GM20000 (cell line): ENCODE measurements around the gene ENKD1.

Experiments used
- DNase-seq: peaks from one replicate; pipeline ENCODE4 v3.0.0; 2012; ENCODE audit warnings: low spot score
- TF ChIP-seq, protein P1 (sequence below): IDR thresholded peaks from 2 replicates; pipeline ENCODE4 v1.5.1; 2012; ENCODE audit warnings: mild to moderate bottlenecking, control low read depth; ENCODE audit errors: extremely low read depth, missing control alignments

ENKD1 gene

GRCh38 chr16:67661886-67662652 lies 4.5 kb downstream of the ENKD1 start:
- TF ChIP-seq, protein P1, sequence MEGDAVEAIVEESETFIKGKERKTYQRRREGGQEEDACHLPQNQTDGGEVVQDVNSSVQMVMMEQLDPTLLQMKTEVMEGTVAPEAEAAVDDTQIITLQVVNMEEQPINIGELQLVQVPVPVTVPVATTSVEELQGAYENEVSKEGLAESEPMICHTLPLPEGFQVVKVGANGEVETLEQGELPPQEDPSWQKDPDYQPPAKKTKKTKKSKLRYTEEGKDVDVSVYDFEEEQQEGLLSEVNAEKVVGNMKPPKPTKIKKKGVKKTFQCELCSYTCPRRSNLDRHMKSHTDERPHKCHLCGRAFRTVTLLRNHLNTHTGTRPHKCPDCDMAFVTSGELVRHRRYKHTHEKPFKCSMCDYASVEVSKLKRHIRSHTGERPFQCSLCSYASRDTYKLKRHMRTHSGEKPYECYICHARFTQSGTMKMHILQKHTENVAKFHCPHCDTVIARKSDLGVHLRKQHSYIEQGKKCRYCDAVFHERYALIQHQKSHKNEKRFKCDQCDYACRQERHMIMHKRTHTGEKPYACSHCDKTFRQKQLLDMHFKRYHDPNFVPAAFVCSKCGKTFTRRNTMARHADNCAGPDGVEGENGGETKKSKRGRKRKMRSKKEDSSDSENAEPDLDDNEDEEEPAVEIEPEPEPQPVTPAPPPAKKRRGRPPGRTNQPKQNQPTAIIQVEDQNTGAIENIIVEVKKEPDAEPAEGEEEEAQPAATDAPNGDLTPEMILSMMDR, result no peak
- no peak for DNase-seq

GRCh38 chr16:67661101-67661761 lies 5.3 kb downstream of the ENKD1 start:
- no peak for DNase-seq
- TF ChIP-seq, protein P1, result no peak

DNA sequence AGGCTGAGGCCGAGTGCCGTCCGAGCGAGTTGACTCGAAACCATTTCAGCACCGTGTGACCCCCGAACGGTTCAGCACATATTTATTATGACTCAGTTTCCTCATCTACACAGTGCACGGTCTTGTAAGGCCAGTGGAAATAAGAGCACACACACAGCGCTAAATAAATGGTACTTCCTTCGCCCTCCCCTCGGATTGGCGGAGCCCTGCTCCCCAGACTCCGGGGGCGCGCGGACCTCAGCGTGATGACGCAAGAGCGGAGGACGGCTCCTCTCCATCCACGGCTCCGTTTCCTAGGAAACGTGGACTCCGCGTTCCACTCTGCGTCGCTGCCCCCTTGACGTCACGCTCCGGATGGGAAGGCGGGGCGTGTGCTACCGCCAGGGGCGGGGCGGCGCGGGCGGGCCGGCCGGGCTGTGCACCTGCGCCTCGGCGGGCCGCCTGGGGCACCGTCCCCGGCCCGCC lies 6.0 kb downstream of the ENKD1 start, which contains the start of gene PARD6A:
PARD6A (plus strand) TSS at position 397 of the 465 bp plus-strand sequence. CDS start 79 bp downstream, outside the sequence.
- TF ChIP-seq, protein P1, result no peak
- DNase-seq, result peak; percentile 100

GRCh38 chr16:67659675-67660563 lies 6.6 kb downstream of the ENKD1 start, which contains the start of gene ACD:
Gene ACD, minus strand, starts transcription at chr16:67660260. Its CDS starts 40 bp downstream, at chr16:67660220.
- TF ChIP-seq, protein P1, result no peak

DNA sequence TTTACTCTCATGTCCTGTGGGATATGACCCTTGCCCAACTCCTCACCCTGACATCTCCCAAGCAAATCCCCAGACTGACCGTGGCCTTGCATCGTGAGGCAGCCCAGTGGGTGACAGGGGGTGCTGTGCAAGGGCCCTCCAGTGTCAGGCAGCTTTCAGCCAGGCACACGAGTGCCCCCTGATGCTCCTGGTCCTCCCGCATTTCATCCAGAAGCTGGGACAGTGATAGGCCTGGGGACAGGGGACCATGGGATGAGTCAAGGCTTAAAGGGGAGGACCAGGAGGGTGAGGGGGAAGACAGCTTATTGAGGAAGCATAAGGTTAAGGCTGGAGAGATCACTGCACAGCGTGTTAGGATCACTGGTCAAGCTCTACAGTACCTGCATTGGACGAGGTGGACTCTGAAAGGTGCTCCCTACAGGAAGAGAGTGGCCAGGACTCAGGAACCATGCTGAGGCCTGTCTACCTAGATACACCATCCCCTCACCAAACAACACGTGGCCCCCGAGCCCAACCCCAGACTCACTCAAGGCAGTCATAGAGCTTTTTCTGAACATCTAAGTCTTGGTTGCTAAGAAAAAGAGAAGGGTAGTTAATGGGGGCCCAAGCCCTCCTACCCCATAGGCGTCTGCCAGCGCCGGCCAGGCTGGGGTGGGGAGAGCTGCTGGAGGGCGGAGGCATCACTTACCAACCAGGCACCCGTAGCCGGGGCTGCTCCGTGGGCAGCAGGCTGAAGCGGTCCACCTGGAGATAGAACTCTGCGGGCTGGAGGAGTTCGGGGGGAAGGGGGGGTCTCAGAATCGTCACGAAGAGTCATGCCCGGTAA lies 7.5 kb downstream of the ENKD1 start:
- no peak for DNase-seq
- TF ChIP-seq, protein P1, result no peak

More at GRCh38 chr16:67659675-67660563, 6.6 kb downstream of the ENKD1 start, which contains the start of gene ACD:
- peak; percentile 100 for DNase-seq

GRCh38 chr16:67657751-67658518 lies 8.6 kb downstream of the ENKD1 start:
- TF ChIP-seq, protein P1, result no peak

More at GRCh38 chr16:67657751-67658518, 8.6 kb downstream of the ENKD1 start:
- DNase-seq, result no peak
